ENCODE results near the gene PRPF19. TPM values are rescaled to one million over a fixed set of nuclear protein-coding genes. Genes with fewer than 3 reads are reported as not detected.

The PRPF19 gene
- total and polyA plus RNA-seq, 2 of the 13 experiments (the other 11 are each of a cell fraction or from before 2014, with no cell fraction given) = 27.4 to 91.1 TPM

DNA sequence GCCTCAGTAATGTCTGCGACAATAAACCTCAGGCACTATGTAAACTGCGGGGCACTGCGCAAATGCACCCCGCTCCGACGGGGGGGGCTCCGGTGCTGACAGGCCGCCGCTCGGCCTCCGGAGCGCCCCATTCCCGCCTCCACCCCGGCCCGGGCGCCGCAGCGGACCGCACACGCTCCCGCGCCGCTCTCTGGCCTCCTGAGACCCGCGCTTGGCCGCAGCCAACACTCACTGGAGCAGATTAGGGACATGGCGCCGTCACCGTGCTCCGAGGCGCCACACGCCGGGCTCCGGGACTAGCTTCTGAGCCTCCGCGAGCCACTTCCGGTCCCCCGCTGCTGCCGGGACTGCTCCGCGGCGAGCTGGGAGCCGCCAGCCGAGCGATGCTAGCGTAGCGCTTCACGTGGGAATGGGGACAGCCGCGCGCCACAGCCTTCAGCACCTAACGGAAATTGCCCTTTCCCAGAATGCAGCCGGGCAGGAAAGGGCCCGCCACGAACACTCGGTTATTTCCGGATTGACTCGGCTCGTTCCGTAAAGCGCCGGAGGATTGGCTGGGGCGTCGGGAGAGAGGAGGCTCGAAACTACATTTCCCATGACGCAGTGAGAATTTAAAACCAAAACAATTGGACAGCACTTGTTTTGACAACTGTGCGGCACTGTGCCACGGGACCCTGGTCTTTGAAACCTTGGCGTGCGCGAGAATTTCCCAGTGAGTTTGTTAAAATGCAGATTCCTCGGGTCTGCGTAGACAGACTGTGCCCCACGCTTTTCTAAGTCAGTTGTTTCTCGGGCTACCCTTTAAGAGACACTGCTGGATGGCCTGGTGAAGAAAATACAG is at the start of gene PRPF19 (continued):
- TF ChIP-seq MTA3 (CRISPR knock-in tag; IDR thresholded peaks at IDR 0.05) (no peak), HNF4A (CRISPR knock-in tag; IDR thresholded peaks at IDR 0.05) (0 out of 2 replicates have a peak, but pooled peaks have one; percentile 45), SNRNP70 (IDR thresholded peaks at IDR 0.05; ENCODE audit: low read depth, low read length) (no peak), ZNF777 (CRISPR knock-in tag; IDR thresholded peaks at IDR 0.05) (peak; percentile 79; the same call in 1 of the 2 replicates), NCOA2 (CRISPR knock-in tag; IDR thresholded peaks at IDR 0.05) (peak; percentile 38; the same call in 1 of the 2 replicates), PPARG (CRISPR knock-in tag; conservative IDR thresholded peaks at IDR 0.05) (no peak), NFE2 (CRISPR knock-in tag; IDR thresholded peaks at IDR 0.05) (no peak), SMAD1 (CRISPR knock-in tag; IDR thresholded peaks at IDR 0.05; ENCODE audit: borderline replicate concordance, low read depth) (0 out of 2 replicates have a peak, but pooled peaks have one; percentile 33), POLR2AphosphoS5 (IDR thresholded peaks at IDR 0.05; ENCODE audit: low read depth, low read length) (peak; percentile 79), ZNF766 (CRISPR knock-in tag; IDR thresholded peaks at IDR 0.05; ENCODE audit: borderline replicate concordance) (peak; percentile 37; the same call in 1 of the 2 replicates), THRA (CRISPR knock-in tag; IDR thresholded peaks at IDR 0.05; ENCODE audit: borderline replicate concordance) (no peak), REPIN1 (CRISPR knock-in tag; IDR thresholded peaks at IDR 0.05; ENCODE audit: borderline replicate concordance, low read depth) (no peak), SNAPC5 (CRISPR knock-in tag; IDR thresholded peaks at IDR 0.05; ENCODE audit: borderline replicate concordance) (peak; percentile 38; the same call in 1 of the 2 replicates), DRAP1 (CRISPR knock-in tag; IDR thresholded peaks at IDR 0.05) (peak; percentile 49; the same call in 1 of the 2 replicates), ZNF737 (CRISPR knock-in tag; IDR thresholded peaks at IDR 0.05; ENCODE audit: borderline replicate concordance) (no peak), RFXAP (CRISPR knock-in tag; IDR thresholded peaks at IDR 0.05; ENCODE audit: borderline replicate concordance) (0 out of 2 replicates have a peak, but pooled peaks have one; percentile 51), GFI1 (CRISPR knock-in tag; IDR thresholded peaks at IDR 0.05; ENCODE audit: borderline replicate concordance) (peak; percentile 36; the same call in 1 of the 2 replicates), NAIF1 (CRISPR knock-in tag; IDR thresholded peaks at IDR 0.05; ENCODE audit: borderline replicate concordance) (peak; percentile 92), CEBPG (CRISPR knock-in tag; IDR thresholded peaks at IDR 0.05) (no peak), RBM22 (optimal IDR thresholded peaks at IDR 0.05; ENCODE audit: low read length) (no peak)
- TF ChIP-seq, protein P1, sequence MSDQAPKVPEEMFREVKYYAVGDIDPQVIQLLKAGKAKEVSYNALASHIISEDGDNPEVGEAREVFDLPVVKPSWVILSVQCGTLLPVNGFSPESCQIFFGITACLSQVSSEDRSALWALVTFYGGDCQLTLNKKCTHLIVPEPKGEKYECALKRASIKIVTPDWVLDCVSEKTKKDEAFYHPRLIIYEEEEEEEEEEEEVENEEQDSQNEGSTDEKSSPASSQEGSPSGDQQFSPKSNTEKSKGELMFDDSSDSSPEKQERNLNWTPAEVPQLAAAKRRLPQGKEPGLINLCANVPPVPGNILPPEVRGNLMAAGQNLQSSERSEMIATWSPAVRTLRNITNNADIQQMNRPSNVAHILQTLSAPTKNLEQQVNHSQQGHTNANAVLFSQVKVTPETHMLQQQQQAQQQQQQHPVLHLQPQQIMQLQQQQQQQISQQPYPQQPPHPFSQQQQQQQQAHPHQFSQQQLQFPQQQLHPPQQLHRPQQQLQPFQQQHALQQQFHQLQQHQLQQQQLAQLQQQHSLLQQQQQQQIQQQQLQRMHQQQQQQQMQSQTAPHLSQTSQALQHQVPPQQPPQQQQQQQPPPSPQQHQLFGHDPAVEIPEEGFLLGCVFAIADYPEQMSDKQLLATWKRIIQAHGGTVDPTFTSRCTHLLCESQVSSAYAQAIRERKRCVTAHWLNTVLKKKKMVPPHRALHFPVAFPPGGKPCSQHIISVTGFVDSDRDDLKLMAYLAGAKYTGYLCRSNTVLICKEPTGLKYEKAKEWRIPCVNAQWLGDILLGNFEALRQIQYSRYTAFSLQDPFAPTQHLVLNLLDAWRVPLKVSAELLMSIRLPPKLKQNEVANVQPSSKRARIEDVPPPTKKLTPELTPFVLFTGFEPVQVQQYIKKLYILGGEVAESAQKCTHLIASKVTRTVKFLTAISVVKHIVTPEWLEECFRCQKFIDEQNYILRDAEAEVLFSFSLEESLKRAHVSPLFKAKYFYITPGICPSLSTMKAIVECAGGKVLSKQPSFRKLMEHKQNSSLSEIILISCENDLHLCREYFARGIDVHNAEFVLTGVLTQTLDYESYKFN (CRISPR knock-in tag; conservative IDR thresholded peaks at IDR 0.05) = peak; percentile 49; the same call in 1 of the 2 replicates

Data from HepG2 (cell line).